Adipose tissue (tissue), 3 donors: ENCODE measurements around the gene ABHD13. TPM values are rescaled to one million over a fixed set of nuclear protein-coding genes. Genes with fewer than 3 reads are reported as not detected.

Source experiments
- H3K27ac ChIP-seq: one replicate; pipeline ENCODE4 v1.5.1; 2013; ENCODE audit warnings: low read depth, low read length
- WGBS, 3 donors: extraction: QIAGEN DNeasy Blood & Tissue Kit; methylation state at CpG; one replicate each; pipeline ENCODE4 v1.1.7; 2013; 5-methylcytosine and 5-hydroxymethylcytosine counted together
- polyA plus RNA-seq, 3 donors: library from polyadenylated mRNA; stranded (reverse); fragments of 200-250 nt; gene quantifications; one replicate each; pipeline ENCODE4 v1.2.3, GENCODE V29; 2013
- donor health status: healthy with polysubstance abuse.
- donor health status: Bipolar disorder and iron deficiency.
- donor health status: healthy.

Gene ABHD13
- polyA plus RNA-seq = 1 to 10 TPM; 2.4 to 5.0 (median 4.2) TPM

- H3K27ac ChIP-seq = no peak within 1 kb of the TSS
- 0 to 1% (median 0%) methylated on average over 78 to 93 of the region's 93 CpGs for WGBS, 3 donors
These were observed at the start of gene ABHD13 for GRCh38 chr13:108218044-108218974. Gene ABHD13 (plus strand): TSS chr13:108218392. CDS start chr13:108229219, 10,827 bp downstream.

DNA sequence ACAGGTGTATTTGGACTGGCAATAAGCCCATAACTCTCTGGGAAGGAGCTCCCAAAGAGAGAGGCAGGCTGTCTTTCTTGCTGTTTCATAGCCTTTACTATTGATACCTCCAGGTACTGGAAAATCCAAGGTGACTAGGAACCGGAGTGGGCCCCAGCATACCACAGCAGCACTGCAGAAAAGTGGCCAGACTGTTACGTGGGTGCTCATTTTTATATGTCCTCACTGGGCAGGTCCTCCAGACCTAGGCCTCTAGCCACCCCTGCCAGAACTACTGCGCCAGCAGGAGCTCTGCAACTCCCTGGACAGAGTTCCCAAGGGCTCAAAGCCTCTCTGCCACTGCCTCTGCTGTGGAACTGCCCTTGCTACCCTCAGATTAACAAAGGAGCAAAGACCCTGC is 49.3 kb upstream of the ABHD13 start:
- 89 to 91% (median 90%) methylated on average over 3 of the region's 3 CpGs for WGBS, 3 donors
- no peak overlapping the region for H3K27ac ChIP-seq

GRCh38 chr13:108176685-108177274 is 41.4 kb upstream of the ABHD13 start:
- WGBS, 3 donors = 41 to 59% (median 54%) methylated on average over 8 of the region's 8 CpGs
- no peak overlapping the region for H3K27ac ChIP-seq

- 84 to 87% (median 85%) methylated on average over 9 of the region's 9 CpGs for WGBS, 3 donors
- H3K27ac ChIP-seq = no peak overlapping the region
These were observed 40.1 kb upstream of the ABHD13 start for GRCh38 chr13:108178078-108178477.

- 64 to 75% (median 72%) methylated on average over 3 of the region's 3 CpGs for WGBS, 3 donors
- H3K27ac ChIP-seq = no peak overlapping the region
These were observed 35.5 kb upstream of the ABHD13 start for GRCh38 chr13:108182652-108183051.

GRCh38 chr13:108185223-108185622 is 33.0 kb upstream of the ABHD13 start:
- no peak overlapping the region for H3K27ac ChIP-seq
- 77 to 81% (median 79%) methylated on average over 3 of the region's 3 CpGs for WGBS, 3 donors

DNA sequence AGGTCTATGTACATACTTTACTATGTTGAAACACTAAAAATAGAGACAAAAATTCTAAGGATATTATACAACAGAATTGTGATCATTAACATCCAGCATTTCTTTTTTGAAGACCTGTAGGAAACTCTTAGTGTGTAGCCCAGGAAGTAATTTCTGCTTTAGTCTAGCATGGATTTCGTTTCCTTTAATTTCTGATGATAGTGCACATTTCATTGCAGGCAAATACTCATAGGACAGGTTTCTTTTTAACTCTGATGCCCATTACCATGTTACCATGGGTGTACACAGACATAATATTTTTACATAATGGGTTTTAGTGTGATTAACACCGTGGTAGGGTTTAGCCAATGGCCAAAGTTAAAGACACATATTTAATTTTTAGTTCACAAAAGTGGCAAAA is 29.9 kb upstream of the ABHD13 start:
- no peak overlapping the region for H3K27ac ChIP-seq
- 60 to 70% (median 65%) methylated on average over 2 of the region's 2 CpGs for WGBS, 3 donors

GRCh38 chr13:108190897-108191296 is 27.3 kb upstream of the ABHD13 start:
- H3K27ac ChIP-seq = no peak overlapping the region
- 31 to 55% (median 49%) methylated on average over 3 of the region's 3 CpGs for WGBS, 3 donors

DNA sequence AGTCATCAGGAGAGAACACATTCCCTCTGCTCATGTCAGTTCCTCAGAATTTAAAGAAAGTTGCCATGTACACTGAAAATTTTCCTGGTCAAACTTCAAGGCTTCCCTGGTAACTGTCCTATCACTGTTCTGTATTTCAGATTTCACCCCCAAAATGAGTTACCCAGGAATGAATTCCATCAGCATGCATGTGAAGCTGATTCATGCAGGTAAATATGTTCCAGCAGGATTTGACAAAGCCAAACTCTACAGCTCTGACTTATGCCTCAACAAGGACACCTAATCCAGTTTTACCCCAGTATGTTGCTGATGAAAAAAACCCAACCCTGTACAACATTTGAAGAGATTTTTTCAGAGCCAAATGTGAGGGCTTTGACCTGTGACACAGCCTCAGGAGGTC is 24.4 kb upstream of the ABHD13 start:
- no peak overlapping the region for H3K27ac ChIP-seq

DNA sequence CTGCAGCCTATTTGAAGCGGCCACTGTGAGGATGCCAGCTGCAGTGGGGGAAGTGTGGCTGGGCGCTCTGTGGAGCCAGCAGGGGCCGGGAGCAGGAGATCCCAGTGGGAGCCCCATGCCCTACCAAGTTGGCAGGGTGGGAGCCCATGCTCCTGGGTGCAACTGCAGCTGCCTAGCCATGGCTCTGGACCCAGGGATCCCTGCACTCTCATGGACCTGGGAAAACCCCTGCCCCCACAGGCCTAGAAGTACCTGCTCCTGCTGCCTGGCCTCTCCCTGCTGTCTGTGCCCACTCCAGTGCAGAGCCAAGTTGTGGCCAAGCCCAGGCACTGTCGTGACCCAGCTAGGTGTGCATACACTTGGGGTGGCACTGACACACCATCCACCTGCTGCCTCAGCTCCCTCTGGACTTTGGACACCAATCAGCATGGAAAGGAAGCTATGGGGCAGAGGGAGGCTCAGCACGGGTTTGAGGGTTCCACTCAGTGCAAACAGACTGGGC is 23.7 kb upstream of the ABHD13 start:
- H3K27ac ChIP-seq = no peak overlapping the region
- WGBS, 3 donors = 81 to 88% (median 85%) methylated on average over 5 of the region's 5 CpGs

DNA sequence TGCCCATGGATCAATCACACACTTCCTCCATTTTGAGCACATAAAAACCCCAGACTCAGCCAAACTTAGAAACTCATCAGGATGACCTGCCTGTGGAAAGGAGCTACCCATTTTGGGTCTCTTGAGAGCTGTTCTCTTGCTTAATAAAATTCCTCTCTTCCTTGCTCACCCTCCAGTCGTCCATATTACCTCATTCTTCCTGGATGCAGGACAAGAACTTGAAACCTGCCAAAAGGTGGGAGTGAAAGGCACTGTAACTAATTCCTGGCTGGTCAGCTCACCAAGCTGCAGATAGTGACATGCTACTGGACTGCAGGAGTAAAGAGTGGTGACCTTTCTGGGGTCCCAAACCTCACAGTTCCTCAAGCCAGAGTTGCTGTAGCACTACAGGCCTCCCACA is 23.0 kb upstream of the ABHD13 start:
- 26 to 39% (median 35%) methylated on average over 1 of the region's 1 CpG for WGBS, 3 donors
- H3K27ac ChIP-seq = no peak overlapping the region

DNA sequence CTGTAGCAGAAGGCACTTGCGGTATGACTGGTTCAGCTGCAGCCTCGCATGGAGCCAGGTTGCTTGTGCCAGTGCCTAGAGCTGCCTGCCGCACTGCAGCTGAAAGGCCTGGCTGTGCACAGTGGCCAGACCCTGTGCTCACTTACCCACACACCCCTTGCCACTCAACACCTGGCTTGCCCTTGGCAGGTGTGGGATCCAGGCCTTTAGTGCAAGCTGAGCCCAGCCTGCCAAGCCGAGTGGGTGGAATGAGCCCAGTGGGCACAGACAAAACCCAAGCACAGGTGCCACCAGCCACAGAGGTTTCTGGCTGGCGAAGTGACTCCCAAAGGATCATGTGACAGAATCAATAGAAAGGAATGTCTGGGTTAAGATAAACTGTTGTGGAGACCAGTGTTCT is 22.3 kb upstream of the ABHD13 start:
- 86 to 94% (median 92%) methylated on average over 5 of the region's 5 CpGs for WGBS, 3 donors
- H3K27ac ChIP-seq = no peak overlapping the region

- no peak overlapping the region for H3K27ac ChIP-seq
- 72 to 85% (median 81%) methylated on average over 1 of the region's 1 CpG for WGBS, 3 donors
These were observed 17.3 kb upstream of the ABHD13 start for GRCh38 chr13:108200781-108201398.

DNA sequence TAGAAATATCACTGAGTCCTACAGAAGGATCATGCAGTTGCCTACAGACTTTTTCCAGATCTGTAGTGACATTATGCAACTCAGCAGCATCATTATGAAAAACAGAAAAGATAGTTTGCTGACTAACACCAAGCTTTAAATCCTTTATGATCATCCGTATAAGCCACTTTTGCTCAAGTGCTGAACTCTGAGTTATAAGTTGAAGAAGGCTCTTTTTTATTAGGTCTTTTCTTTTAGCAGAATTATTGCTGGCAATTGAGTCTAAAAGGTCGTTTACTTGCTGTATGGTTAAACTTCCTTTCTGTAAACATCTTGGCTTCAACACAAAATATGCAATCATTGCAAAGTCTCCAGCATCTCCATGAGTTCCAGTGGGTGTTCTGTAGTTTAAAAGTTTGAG is 7.6 kb upstream of the ABHD13 start:
- H3K27ac ChIP-seq = no peak overlapping the region
- 76 to 86% (median 80%) methylated on average over 2 of the region's 2 CpGs for WGBS, 3 donors

DNA sequence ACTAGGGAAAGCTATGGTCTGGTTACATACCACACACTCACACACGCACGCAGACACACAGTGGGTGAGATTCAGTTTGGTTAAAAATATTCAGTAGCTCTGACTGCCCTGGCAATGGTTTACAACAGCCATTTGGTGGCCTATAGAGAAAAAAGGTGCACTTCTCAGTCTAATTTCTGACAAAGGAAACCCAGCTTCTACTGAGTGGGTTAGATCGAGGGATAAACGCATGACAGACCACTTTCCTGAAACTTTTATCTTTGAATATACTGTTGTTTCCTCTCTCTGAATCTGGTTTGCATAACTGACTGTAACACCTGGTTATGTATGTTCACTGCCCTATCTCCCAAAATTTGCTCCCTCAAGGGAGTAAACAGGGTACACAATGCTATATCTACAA is 5.3 kb upstream of the ABHD13 start:
- H3K27ac ChIP-seq = no peak overlapping the region
- WGBS, 3 donors = 76 to 90% (median 86%) methylated on average over 4 of the region's 4 CpGs

DNA sequence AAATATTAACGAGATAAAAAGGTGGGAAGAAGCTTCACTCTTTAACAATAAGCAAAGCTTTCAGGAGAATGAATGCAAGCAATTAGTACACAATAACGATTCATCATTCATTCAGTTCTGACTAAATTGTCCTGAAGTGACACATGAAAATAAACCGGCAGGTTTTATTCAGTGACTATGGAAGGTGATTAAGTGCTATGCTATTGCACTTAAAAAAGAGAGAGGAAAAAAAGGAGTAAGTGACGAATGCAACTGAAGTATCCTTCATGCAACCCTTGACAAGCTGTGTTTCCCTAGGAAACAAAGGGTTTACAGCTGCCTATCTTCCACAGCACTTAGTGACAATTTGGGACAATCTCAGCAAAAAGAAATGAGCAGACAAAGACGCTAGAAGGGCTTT is 4.2 kb upstream of the ABHD13 start:
- no peak overlapping the region for H3K27ac ChIP-seq
- WGBS, 3 donors = 56 to 75% (median 74%) methylated on average over 5 of the region's 5 CpGs

- 8 to 24% (median 18%) methylated on average over 27 to 41 of the region's 41 CpGs for WGBS, 3 donors
These were observed 3.5 kb upstream of the ABHD13 start for GRCh38 chr13:108214441-108215271.

GRCh38 chr13:108215436-108215835 is 2.8 kb upstream of the ABHD13 start, which contains the start of gene LIG4:
Gene LIG4 (minus strand): TSS chr13:108215536. CDS start chr13:108211268, 4,268 bp downstream.
- WGBS, 3 donors = 0% methylated on average over 23 to 25 of the region's 26 CpGs
- no peak within 1 kb of the TSS for H3K27ac ChIP-seq

More at GRCh38 chr13:108214441-108215271, 3.5 kb upstream of the ABHD13 start:
- no peak overlapping the region for H3K27ac ChIP-seq
